Activated naive CD4-positive, alpha-beta T cell treated with anti-CD3 and anti-CD28 coated beads, Interleukin-2, amount 50 U/mL, for 72 hours (primary cell): Measurements from ENCODE around the gene CD33. TPM values are rescaled to one million over a fixed set of nuclear protein-coding genes. Genes with fewer than 3 reads are reported as not detected.
"Not testable (repeated sequence)": the region's sequence is repeated elsewhere in the genome, so short reads cannot be mapped to it uniquely, and the experiment has no call there.

Experiments
- ATAC-seq, 2 donors: fragments of 150-1000 bp; cut with Tn5 transposase; 2 replicates each; pipeline ENCODE4 v1.10.0; 2021; ENCODE audit warnings: mild to moderate bottlenecking in 2 of 2, moderate library complexity in 2 of 2
- DNase-seq, 2 donors: peaks; one replicate each; pipeline ENCODE4 v3.0.0; 2021 to 2022; ENCODE audit warnings: low spot score in 2 of 2
- H3K27ac Mint-ChIP-seq, 2 donors: one replicate each; pipeline ENCODE4 v1.8.0; 2022; ENCODE audit warnings: mild to moderate bottlenecking in 2 of 2, mixed read lengths in 2 of 2
- H3K36me3 Mint-ChIP-seq, 2 donors: one replicate each; pipeline ENCODE4 v1.8.0; 2022; ENCODE audit warnings: mixed read lengths in 2 of 2
- H3K9me3 Mint-ChIP-seq, 2 donors: one replicate each; pipeline ENCODE4 v1.8.0; 2022; ENCODE audit warnings: mixed read lengths in 2 of 2
- total RNA-seq, 2 donors: library from RNA; stranded (reverse); gene quantifications; one replicate each; pipeline ENCODE4 v1.2.3, GENCODE V29; 2022

CD33 gene
- total RNA-seq, 2 donors from 2014 or later = 0.91 to 2.9 TPM

DNA sequence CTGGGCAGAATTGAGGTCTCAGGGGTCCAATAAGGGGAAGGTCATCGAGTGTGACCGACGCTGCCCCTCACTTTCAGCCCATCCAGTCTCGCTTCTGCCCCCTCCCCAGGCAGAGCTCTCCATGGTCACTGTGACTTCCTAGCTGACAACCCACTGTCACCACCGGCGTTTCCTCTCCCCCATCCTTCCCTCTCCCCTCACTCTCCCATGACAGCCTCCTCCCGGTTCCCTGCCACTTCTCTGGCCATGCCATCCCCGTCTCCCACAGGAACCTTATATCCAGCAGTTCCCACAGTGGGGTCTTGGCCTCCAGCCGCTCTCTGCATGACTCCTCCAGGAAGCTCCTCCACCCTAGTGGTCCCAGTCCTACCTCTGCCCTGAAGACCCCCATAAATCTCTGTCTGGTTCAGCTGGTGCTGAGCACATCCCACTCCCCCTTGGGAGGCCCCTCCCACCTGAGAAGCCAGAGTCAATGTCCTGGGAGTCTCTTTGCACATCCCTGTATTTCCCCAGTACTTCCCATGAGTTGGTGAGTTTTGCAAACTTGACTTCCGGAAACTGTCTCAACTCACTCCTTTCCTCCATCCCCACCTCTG, 24.7 kb upstream of the CD33 start:
- H3K27ac Mint-ChIP-seq = no peak overlapping the region
- H3K9me3 Mint-ChIP-seq = no peaks in the 10 kb centered on the region
- DNase-seq = no peak
- no peak for ATAC-seq
- H3K36me3 Mint-ChIP-seq = no peaks in the 10 kb centered on the region

DNA sequence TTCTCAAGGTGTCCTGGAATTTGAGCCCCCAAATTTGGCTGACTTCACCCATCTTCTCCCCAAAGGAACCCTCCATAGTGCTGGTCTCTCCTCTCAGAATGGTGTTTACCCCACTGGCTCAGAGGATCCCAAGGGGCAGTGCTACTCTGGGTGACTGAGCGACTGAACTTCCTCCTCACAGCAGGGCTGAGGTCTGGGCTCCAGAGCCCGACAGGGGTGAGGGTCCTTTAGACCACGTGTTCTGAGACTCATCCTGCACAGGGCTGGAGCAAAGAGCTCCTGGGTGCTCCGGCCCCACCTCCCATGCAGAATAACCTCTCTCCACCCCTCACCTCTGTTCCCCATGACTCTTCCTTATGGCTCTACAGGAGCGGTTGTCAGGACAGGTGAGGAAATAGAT, 23.2 kb upstream of the CD33 start:
- ATAC-seq = no peak
- no peak overlapping the region for H3K27ac Mint-ChIP-seq
- no peaks in the 10 kb centered on the region for H3K36me3 Mint-ChIP-seq
- H3K9me3 Mint-ChIP-seq = no peaks in the 10 kb centered on the region
- no peak for DNase-seq

DNA sequence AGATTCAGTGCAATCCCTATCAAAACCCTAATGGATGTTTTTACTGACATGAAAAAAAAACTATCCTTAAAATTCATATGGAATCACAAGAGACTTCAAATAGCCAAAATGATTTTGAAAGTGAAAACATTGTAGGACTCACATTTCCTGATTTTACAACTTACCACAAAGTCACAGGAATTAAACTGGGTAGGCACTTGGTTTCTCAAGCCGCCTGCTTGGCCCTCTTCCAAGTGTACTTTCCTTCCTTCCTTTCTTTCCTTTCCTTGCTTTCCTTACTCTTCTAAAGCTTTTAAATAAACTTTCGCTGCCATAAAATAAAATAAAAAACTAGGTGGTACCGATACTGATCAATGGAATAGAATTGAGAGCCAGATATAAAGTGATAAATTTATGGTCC, 21.0 kb upstream of the CD33 start:
- H3K27ac Mint-ChIP-seq = no peak overlapping the region
- no peaks in the 10 kb centered on the region for H3K9me3 Mint-ChIP-seq
- H3K36me3 Mint-ChIP-seq = no peaks in the 10 kb centered on the region
- ATAC-seq = no peak
- DNase-seq = no peak

DNA sequence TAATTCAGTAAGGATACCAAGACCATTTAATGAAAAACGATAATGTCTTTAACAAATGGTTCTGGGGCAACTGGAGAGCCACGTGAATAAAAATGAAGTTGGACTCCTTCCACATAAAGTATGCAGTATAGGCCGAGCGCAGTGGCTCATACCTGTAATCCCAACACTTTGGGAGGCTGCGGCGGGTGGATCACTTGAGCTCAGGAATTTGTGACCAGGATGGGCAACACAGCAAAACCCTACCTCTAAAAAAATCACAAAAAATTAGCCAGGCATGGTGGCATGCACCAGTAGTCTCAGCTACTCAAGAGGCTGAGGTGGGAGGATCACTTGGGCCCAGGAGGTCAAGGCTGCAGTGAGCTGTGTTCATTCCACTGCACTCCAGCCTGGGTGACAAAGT, 20.6 kb upstream of the CD33 start:
- ATAC-seq (no peak), DNase-seq (no peak)
- Mint-ChIP-seq H3K27ac (no peak overlapping the region), H3K9me3 (no peaks in the 10 kb centered on the region), H3K36me3 (no peaks in the 10 kb centered on the region)

GRCh38 chr19:51207747-51208146, 17.1 kb upstream of the CD33 start:
- DNase-seq (no peak), ATAC-seq (peak in 1 of 2 donors; percentile 33)
- Mint-ChIP-seq H3K36me3 (no peaks in the 10 kb centered on the region), H3K27ac (no peak overlapping the region), H3K9me3 (no peaks in the 10 kb centered on the region)

DNA sequence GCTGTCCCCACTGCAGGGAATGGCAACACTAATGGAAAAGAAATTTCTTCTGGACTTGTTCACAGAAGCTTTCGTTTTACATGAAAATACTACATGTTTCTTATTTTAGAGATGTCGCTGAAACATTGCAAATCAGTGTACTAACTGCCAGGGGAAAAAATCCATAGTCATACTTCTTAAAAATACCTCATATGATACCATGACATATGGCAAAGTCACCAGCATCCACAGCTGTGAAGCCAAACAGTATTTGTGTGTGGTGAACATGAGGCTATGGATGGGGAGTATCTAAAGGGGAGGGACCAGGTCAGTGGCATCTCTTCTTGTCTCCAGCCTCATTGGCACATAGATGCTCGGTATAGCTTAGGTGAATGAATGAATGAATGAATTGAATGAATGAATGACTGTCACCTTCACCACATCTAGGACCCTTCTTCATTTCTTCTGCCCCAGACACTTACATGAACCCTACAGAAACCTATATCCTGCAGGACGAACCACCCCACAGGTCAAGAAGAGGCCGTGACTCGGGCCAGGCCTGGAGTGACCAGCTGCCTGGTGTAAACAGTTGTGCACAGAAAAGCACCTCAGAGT, 14.6 kb upstream of the CD33 start:
- ATAC-seq = no peak
- DNase-seq = no peak
- H3K36me3 Mint-ChIP-seq = no peaks in the 10 kb centered on the region
- no peaks in the 10 kb centered on the region for H3K9me3 Mint-ChIP-seq
- no peak overlapping the region for H3K27ac Mint-ChIP-seq

- ATAC-seq, DNase-seq, H3K36me3 Mint-ChIP-seq, H3K9me3 Mint-ChIP-seq: not testable (repeated sequence)
- peak overlapping the region in 1 of 2 donors; percentile 79 for H3K27ac Mint-ChIP-seq
Measured at GRCh38 chr19:51210874-51211361, 14.0 kb upstream of the CD33 start.

DNA sequence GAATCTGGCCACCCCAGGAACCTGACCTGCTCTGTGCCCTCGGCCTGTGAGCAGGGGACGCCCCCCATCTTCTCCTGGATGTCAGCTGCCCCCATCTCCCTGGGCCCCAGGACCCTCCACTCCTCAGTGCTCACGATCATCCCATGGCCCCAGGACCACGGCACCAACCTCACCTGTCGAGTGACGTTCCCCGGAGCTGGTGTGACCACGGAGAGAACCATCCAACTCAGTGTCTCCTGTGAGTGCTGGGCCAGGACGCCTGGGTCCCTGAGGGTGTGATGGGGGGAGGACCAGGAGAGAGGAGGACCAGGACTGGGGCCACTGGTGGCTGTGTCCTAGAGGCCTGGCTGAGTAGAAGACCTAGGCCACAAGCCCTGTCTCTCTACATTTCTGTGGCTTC, 13.0 kb upstream of the CD33 start:
- DNase-seq (no peak), ATAC-seq (no peak)
- Mint-ChIP-seq H3K9me3 (no peaks in the 10 kb centered on the region), H3K36me3 (no peaks in the 10 kb centered on the region), H3K27ac (no peak overlapping the region)

DNA sequence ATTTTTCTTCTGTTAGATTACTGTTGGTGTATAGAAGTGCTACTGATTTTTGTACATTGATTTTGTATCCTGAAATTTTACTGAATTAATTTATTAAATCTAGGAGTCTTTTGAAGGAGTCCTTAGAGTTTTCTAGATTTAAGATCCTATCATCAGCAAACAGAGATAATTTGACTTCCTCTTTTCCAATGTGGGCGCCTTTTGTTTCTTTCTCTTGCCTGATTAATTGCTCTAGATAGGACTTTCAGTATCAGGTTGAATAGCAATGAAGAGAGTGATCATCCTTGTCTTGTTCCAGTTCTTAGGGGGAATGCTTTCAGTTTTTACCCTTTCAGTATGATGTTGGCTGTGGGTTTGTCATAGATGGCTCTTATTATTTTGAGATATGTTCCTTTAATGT, 5.6 kb upstream of the CD33 start:
- H3K27ac Mint-ChIP-seq = no peak overlapping the region
- H3K36me3 Mint-ChIP-seq = no peaks in the 10 kb centered on the region
- H3K9me3 Mint-ChIP-seq = no peaks in the 10 kb centered on the region
- ATAC-seq (peak in 1 of 2 donors; percentile 44), DNase-seq (no peak)

DNA sequence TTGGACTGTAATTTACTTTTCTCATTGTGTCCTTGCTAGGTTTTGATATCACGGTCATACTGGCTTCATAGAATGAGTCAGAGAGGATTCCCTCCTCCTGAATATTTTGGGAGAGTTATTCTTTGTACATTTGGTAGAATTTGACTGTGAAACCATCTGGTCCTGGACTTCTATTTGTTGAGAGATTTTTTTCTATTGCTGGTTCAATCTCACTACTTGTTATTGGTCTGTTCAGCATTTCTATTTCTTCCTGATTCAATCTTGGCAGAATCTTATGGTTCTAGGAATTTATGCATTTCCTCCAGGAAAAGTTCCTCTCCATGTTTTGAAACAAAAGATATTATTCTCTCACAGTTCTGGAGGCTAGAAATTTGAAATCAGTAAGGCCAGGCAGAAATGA, 4.9 kb upstream of the CD33 start:
- ATAC-seq = no peak
- Mint-ChIP-seq H3K36me3 (no peaks in the 10 kb centered on the region), H3K9me3 (no peaks in the 10 kb centered on the region), H3K27ac (no peak overlapping the region)
- DNase-seq = no peak

DNA sequence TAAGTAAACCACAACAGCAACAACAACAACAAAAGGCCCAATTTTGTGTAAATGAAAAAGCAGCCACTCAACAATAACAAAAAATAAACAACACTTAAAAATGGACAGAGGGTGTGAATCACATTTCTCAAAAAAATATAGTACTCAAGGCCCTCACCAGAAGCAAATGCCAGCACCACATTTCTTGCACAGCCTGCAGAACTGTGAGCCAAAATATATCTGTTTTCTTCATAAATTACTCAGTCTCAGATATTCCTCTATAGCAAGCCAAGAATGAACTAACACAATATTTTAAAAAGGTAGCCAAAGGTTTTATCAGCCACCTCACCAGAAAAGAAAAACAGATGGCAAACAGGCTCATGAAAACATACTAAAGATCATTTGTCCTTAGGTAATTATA, 3.9 kb upstream of the CD33 start:
- Mint-ChIP-seq H3K27ac (no peak overlapping the region), H3K9me3 (no peaks in the 10 kb centered on the region), H3K36me3 (no peaks in the 10 kb centered on the region)
- ATAC-seq = no peak
- no peak for DNase-seq

DNA sequence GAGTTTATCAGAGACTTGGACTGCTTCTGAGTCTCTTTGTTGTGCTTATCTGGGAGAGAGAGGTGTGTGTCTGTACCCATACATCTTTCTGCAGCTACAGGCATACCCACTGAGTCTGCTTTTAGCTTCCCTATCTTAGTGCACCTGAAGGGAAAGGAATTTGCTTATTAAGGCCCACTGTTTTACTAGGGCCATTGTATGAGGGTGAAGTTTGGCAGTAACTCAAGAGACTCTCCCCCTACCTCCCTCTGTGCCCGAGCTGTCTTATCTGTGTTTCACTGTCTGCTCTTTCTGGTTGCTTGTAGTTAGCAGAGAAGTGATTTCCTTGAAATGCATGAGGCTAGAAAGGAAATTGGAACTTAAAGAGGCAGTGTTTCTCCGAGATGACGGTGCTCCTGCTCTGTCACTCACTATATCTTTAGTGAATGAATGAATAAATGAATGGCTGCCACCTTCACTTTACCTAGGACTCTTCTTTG, 678 bp upstream of the CD33 start:
- no peak for DNase-seq
- Mint-ChIP-seq H3K9me3 (no peaks in the 10 kb centered on the region), H3K36me3 (peaks cover 0 to 5% of the 10 kb centered on the region in 2 donors), H3K27ac (no peak overlapping the region)
- no peak for ATAC-seq

- ATAC-seq (no peak), DNase-seq (no peak)
- Mint-ChIP-seq H3K36me3 (peaks cover 0 to 5% of the 10 kb centered on the region in 2 donors), H3K27ac (no peak overlapping the region), H3K9me3 (no peaks in the 10 kb centered on the region)
Measured at GRCh38 chr19:51226067-51226466, 1.2 kb downstream of the CD33 start.

GRCh38 chr19:51227326-51227725, 2.4 kb downstream of the CD33 start:
- H3K27ac Mint-ChIP-seq = no peak overlapping the region
- H3K36me3 Mint-ChIP-seq = peaks cover 0 to 5% of the 10 kb centered on the region in 2 donors
- no peak for ATAC-seq

GRCh38 chr19:51227966-51228365, 3.1 kb downstream of the CD33 start:
- ATAC-seq (no peak), DNase-seq (no peak)
- Mint-ChIP-seq H3K36me3 (peaks cover 0 to 5% of the 10 kb centered on the region in 2 donors), H3K9me3 (no peaks in the 10 kb centered on the region), H3K27ac (no peak overlapping the region)

More at GRCh38 chr19:51227326-51227725, 2.4 kb downstream of the CD33 start:
- H3K9me3 Mint-ChIP-seq = no peaks in the 10 kb centered on the region
- DNase-seq = no peak

DNA sequence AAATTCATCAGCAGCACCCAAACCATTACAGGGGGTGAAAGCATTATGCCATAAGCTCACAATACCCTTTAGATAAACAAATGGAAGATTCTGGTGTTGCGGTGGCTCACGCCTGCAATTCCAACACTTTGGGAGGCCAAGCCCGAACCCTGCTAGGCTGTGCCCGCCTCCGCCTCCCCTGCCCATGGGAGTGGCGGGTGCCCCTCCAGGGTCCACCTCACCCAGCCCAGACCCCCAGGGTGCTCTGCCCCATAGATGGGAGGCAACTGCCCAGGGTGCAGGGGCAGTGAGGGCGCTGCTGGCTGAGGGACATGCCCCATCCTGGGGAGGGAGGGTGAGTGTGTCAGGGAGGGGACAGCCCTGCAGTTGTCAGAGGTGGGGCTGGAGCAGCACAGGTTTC, 16.0 kb downstream of the CD33 start:
- Mint-ChIP-seq H3K9me3 (no peaks in the 10 kb centered on the region), H3K36me3 (no peaks in the 10 kb centered on the region), H3K27ac (no peak overlapping the region)
- DNase-seq (no peak), ATAC-seq (no peak)

DNA sequence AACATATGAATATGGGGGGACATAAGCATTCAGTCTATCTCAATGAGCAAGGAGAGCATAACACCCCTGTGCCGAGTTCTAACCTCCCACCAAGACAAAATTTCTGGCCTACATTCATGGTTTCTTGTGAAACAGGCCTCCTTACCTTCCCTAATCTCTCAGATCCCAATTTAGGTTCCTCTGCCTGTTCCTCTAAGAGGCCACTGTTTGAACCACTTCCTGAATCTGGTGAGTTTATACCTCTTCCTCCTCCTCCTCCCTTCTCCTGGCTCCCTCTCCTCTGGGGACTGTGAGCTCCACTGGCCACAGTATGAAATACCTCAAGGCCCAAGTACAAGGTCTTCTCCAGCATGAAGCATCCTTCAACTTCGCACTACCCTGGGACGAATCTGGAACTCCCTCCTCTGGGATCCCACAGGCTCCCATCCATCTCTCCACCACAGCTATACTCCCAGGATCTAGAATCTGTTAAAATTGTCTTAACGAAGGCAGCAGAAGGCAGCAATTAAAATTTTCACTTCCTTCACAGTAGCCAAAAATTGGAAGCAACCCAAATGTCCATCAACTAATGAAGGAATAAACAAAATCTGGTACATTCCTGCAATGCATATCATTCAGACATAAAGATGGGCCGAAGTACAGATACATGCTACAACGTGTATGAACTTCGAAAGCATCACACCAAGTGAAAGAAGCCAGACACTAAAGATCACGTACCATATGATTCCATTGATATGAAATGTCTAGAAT, 18.2 kb downstream of the CD33 start:
- Mint-ChIP-seq H3K27ac (no peak overlapping the region), H3K36me3 (no peaks in the 10 kb centered on the region), H3K9me3 (no peaks in the 10 kb centered on the region)
- DNase-seq (no peak), ATAC-seq (no peak)

DNA sequence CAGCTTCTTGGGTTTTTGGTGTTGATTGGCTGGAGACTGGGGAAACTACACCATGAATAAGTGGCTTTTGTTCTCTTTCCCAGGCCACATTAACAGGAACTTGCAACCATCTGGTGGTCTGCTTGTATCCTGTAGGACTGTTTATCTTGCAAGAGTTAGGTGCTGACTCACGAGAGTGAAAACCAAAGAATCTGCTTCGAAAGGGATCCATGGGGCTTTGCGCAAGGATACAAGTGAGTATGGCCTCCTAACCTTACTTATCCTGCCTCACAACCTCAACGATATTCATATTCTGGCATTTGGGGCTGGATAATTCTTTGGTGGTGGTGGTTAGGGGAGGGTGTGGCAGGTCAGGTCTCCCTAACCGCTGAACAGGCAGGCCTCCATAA, 21.3 kb downstream of the CD33 start:
- no peak for DNase-seq
- Mint-ChIP-seq H3K36me3 (no peaks in the 10 kb centered on the region), H3K27ac (no peak overlapping the region), H3K9me3 (no peaks in the 10 kb centered on the region)
- no peak for ATAC-seq
